ENCODE data around the gene BIRC6.
"Not testable (repeated sequence)": the region's sequence is repeated elsewhere in the genome, so short reads cannot be mapped to it uniquely, and the experiment has no call there.

Gene BIRC6

GRCh38 chr2:32356681-32357317 lies at the start of gene BIRC6:
Gene BIRC6, plus strand, starts transcription at chr2:32357023. Its CDS starts 139 bp downstream, at chr2:32357162.
- peak; percentile 96 for DNase-seq

- DNase-seq, result no peak
These were observed 46.2 kb upstream of the BIRC6 start for GRCh38 chr2:32310577-32310976.

- no peak for DNase-seq
These were observed 41.9 kb upstream of the BIRC6 start for GRCh38 chr2:32314886-32315285.

- not testable (repeated sequence) for DNase-seq
These were observed 28.1 kb upstream of the BIRC6 start for GRCh38 chr2:32328679-32329078.

GRCh38 chr2:32329180-32329980 lies 27.4 kb upstream of the BIRC6 start:
- not testable (repeated sequence) for DNase-seq

GRCh38 chr2:32330136-32330535 lies 26.7 kb upstream of the BIRC6 start:
- no peak for DNase-seq

- no peak for DNase-seq
These were observed 14.0 kb upstream of the BIRC6 start for GRCh38 chr2:32342801-32343200.

- DNase-seq, result not testable (repeated sequence)
These were observed 6.0 kb upstream of the BIRC6 start for GRCh38 chr2:32350797-32351196.

- DNase-seq, result no peak
These were observed 695 bp upstream of the BIRC6 start for GRCh38 chr2:32355976-32356680.

GRCh38 chr2:32357318-32358110 lies 691 bp downstream of the BIRC6 start:
- DNase-seq, result peak; percentile 65

- peak; percentile 29 for DNase-seq
These were observed 1.3 kb downstream of the BIRC6 start for GRCh38 chr2:32358111-32358482.

GRCh38 chr2:32360416-32360815 lies 3.6 kb downstream of the BIRC6 start:
- DNase-seq, result no peak

GRCh38 chr2:32362997-32363396 lies 6.2 kb downstream of the BIRC6 start:
- not testable (repeated sequence) for DNase-seq

GRCh38 chr2:32363597-32363996 lies 6.8 kb downstream of the BIRC6 start:
- no peak for DNase-seq

- DNase-seq, result not testable (repeated sequence)
These were observed 7.5 kb downstream of the BIRC6 start for GRCh38 chr2:32364290-32364689.

GRCh38 chr2:32365679-32366078 lies 8.9 kb downstream of the BIRC6 start:
- not testable (repeated sequence) for DNase-seq

- no peak for DNase-seq
These were observed 9.8 kb downstream of the BIRC6 start for GRCh38 chr2:32366595-32366994.

GRCh38 chr2:32369222-32369621 lies 12.4 kb downstream of the BIRC6 start:
- DNase-seq, result no peak

GRCh38 chr2:32370942-32371341 lies 14.1 kb downstream of the BIRC6 start:
- not testable (repeated sequence) for DNase-seq

- DNase-seq, result no peak
These were observed 15.8 kb downstream of the BIRC6 start for GRCh38 chr2:32372519-32373182.

- no peak for DNase-seq
These were observed 18.5 kb downstream of the BIRC6 start for GRCh38 chr2:32375228-32375892.

- no peak for DNase-seq
These were observed 19.9 kb downstream of the BIRC6 start for GRCh38 chr2:32376756-32377155.

All from NCI-H146 (cell line).